ENCODE measurements around the gene ITGA5. TPM values are rescaled to one million over a fixed set of nuclear protein-coding genes. Genes with fewer than 3 reads are reported as not detected.
A peak's percentile ranks its signal among the peaks of the same experiment; 100 is the strongest.

Gene ITGA5
- total RNA-seq, 1 donor from 2014 or later: 116 TPM

DNA sequence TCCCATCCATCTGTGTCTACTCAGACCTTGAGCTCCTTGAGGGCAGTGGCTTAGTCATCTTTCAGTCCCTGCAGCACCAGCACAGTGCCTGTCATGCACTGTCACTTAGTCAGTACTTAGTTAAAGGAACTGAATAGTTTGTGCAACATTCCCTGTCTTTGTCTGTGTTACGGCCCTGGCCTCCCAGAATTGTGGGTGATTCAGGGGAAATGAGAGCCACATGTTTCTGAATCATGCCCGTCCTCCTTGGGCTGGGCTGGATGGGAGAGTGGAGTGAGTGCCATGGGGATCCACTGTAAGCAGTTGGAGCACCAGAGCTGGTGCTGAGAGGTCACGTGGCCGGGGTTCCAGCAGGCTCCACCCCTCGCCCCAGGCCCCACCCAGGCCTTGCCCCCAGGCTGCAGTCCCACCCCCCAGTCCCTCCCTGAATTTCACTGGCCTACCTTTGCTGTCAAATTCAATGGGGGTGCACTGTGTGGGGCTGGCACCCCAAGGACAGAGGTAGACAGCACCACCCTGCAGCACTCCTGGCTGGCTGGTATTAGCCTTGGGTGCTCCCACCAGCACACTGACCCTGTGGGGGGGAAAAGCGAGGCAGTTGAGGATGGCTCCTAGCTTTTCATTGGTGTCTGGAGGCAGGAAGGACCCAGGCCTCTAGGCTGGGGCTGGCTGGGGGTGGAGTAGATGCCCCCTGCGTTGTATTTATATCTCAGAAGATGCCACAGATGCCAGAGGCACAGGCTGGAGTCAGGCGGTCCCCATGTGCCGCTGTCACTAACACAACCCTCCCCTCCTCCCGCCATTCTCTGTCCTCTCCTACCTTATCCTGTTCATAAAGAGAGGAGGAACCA lies 7.5 kb downstream of the ITGA5 start:
- DNase-seq (ENCODE audit: low read depth): peak; percentile 86
- H3K4me3 ChIP-seq (ENCODE audit: low read depth, low read length): no peak overlapping the region
- TF ChIP-seq CTCF (conservative IDR thresholded peaks at IDR 0.05; ENCODE audit: low read depth, low read length): no peak

GRCh38 chr12:54409267-54409666 lies 9.8 kb downstream of the ITGA5 start:
- H3K4me3 ChIP-seq (ENCODE audit: low read depth, low read length): no peak overlapping the region
- no peak for TF ChIP-seq CTCF (conservative IDR thresholded peaks at IDR 0.05; ENCODE audit: low read depth, low read length)
- no peak for DNase-seq (ENCODE audit: low read depth)

DNA sequence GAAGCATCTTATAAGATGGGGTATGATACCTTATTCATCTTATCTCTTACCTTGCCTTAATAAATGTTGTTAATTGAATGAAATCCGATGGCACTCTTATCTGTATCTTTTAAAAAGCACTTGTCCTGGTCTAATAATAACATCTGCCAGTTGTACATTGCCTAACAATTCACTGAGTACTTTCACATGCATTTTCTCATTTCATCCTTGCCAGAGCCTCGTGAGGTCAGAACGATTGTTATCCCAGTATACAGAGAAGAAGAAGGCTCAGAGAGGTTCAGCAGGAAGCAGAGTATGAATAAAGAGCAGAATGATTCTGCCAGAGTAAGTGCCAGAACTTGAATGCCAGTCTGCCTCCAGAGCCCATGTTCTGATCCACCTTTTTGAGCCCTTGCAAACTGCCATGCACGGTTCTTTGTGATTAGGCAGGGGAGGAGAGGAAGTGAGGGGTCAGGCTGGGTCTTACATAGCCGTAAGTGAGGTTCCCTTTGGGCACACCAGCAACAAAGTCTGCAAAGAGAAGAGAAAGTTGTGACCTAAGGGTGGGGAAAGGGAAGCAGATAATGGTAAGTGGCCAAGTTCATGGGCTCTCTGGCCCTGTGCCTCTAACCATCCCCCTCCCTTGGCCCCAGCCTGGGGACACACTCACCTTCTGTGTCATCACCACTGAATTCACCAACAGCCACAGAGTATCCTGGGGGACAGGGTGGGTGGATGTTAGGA lies 11.7 kb downstream of the ITGA5 start:
- no peak overlapping the region for H3K4me3 ChIP-seq (ENCODE audit: low read depth, low read length)
- no peak for TF ChIP-seq CTCF (conservative IDR thresholded peaks at IDR 0.05; ENCODE audit: low read depth, low read length)
- no peak for DNase-seq (ENCODE audit: low read depth)

- TF ChIP-seq CTCF (conservative IDR thresholded peaks at IDR 0.05; ENCODE audit: low read depth, low read length): no peak
- no peak overlapping the region for H3K4me3 ChIP-seq (ENCODE audit: low read depth, low read length)
- no peak for DNase-seq (ENCODE audit: low read depth)
Observed at GRCh38 chr12:54405573-54405972, 13.5 kb downstream of the ITGA5 start.

GRCh38 chr12:54405106-54405505 lies 14.0 kb downstream of the ITGA5 start:
- no peak overlapping the region for H3K4me3 ChIP-seq (ENCODE audit: low read depth, low read length)
- no peak for DNase-seq (ENCODE audit: low read depth)
- TF ChIP-seq CTCF (conservative IDR thresholded peaks at IDR 0.05; ENCODE audit: low read depth, low read length): no peak

DNA sequence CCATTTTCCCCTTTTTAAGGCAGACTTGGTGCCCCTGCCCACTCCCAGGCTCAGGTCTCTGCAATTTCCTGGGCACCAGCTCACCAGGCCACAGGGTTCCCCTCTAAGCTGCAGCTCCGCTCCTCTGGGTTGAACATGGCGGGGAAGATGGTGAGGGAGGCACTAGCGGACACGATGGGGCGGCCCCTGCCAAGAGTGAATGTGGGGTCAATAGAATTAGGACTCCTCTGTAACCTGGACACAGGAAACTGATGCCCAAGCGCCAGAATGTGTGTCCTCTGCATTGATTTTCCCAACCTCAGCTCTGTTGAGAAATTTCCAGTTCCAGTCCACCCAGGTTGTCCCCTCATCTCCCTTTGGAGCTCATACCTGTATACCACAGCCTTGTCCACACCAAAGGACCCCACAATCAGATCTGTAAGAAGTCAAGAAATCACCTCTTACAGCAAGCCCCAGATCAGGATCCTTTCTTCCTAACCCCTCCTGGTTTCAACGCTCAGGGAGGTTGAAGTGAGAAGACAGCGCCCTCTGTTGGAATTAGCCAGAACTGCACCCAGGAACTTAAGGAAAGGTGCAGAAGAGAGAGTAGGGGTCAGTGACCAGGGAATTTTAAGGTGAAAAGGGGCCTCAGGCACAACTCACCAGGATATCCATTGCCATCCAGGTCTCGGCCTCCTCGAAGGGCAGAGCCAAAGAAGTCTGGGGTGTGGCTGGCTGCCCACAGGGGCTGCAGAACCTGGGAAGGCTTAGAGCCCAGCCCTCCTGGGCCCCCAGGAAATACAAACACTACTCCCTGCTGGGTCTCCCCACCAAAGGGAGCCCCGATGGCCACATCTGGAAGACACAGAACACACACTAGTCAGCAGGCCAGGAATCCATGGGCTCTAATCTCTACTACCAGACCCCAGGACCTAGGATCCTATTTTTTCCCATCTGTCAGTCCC lies 14.7 kb downstream of the ITGA5 start:
- no peak for DNase-seq (ENCODE audit: low read depth)
- no peak overlapping the region for H3K4me3 ChIP-seq (ENCODE audit: low read depth, low read length)
- peak; percentile 98 for TF ChIP-seq CTCF (conservative IDR thresholded peaks at IDR 0.05; ENCODE audit: low read depth, low read length)
